Right lobe of liver (tissue), 6 donors: ENCODE results near the gene SFI1. TPM values are rescaled to one million over a fixed set of nuclear protein-coding genes. Genes with fewer than 3 reads are reported as not detected.

Experiments
- ATAC-seq, 4 donors: fragments of 200-7000 bp; cut with Tn5 transposase; one replicate each; pipeline ENCODE4 v1.9.1; 2020; ENCODE audit warnings: mild to moderate bottlenecking in 4 of 4, moderate library complexity in 4 of 4
- DNase-seq, 3 donors: peaks; one replicate each; pipeline ENCODE4 v3.0.0-alpha.2; 2020
- H3K27ac ChIP-seq, 3 donors: fragments of 200-600 bp; one replicate each; pipeline ENCODE4 v1.8.0; 2022
- H3K27me3 ChIP-seq, 2 donors: fragments of 200-600 bp; one replicate each; pipeline ENCODE4 v1.8.0; 2022
- H3K36me3 ChIP-seq, 4 donors: fragments of 200-600 bp; sonication (generic) in 1 of 4; one replicate each; pipeline versions ENCODE4 v1.5.1 to v1.8.0; 2017 to 2022; ENCODE audit warnings: control low read depth in 1 of 4
- H3K4me1 ChIP-seq, 4 donors: fragments of 200-600 bp; sonication (generic) in 1 of 4; one replicate each; pipeline versions ENCODE4 v1.5.1 to v1.8.0; 2017 to 2022; ENCODE audit warnings: control low read depth in 1 of 4
- H3K4me3 ChIP-seq, 3 donors: fragments of 200-600 bp; one replicate each; pipeline ENCODE4 v1.8.0; 2022
- H3K9me3 ChIP-seq, 4 donors: fragments of 200-600 bp; sonication (generic) in 1 of 4; one replicate each; pipeline versions ENCODE4 v1.5.1 to v1.8.0; 2017 to 2022; ENCODE audit warnings: control low read depth in 1 of 4
- POLR2A ChIP-seq: fragments of 450-650 bp; IDR thresholded peaks from one replicate; pipeline ENCODE4 v1.6.1; 2017; ENCODE audit warnings: antibody characterized with exemption, mild to moderate bottlenecking
- WGBS: methylation state at CpG from one replicate; pipeline ENCODE4 v1.1.6; 2018; ENCODE audit warnings: low coverage, low lambda C conversion rate; ENCODE audit not compliant: insufficient coverage; ENCODE audit errors: missing lambda C conversion rate; 5-methylcytosine and 5-hydroxymethylcytosine counted together
- intact Hi-C, 2 donors: fragments of 100-400 bp; cut with DNase I; formaldehyde crosslinking; loops; one replicate each; pipeline versions ENCODE4 v1.11.2 to v1.14.1; 2022
- total RNA-seq, 6 experiments: library from RNA; depleted of rRNA in 2 of 6; stranded (reverse); fragments of >200 nt in 2 of 6; fragmentation: NEBNext Ultra II Directional in 3 of 6; extraction: Animal tissue kit (Norgen Biotek cat#: 25700) in 3 of 6; gene quantifications; one replicate each; pipeline versions ENCODE4 v1.1.0 to v1.2.4, GENCODE V29; 2016 to 2023
- TF ChIP-seq, protein P1 (sequence below), 4 donors: fragments of 200-600 bp in 3 of 4; fragments of 450-650 bp in 1 of 4; IDR thresholded peaks; one replicate each; pipeline versions ENCODE4 v1.5.1 to v1.8.0; 2016 to 2022; ENCODE audit warnings: antibody characterized with exemption in 4 of 4, mild to moderate bottlenecking in 2 of 4
- donor health status: DM: no; HTN: yes; CAD: no.
- donor health status: DM: no; HTN: no; CAD: no.
- donor health status: DM: no; HTN: no; CAD: no.
- donor health status: DM: no; HTN: yes; CAD: no.
- donor health status: DM: no; HTN: yes; CAD: no.

Gene SFI1
- total RNA-seq, 6 experiments from 2014 or later = 7.0 to 14.0 (median 8.7) TPM

GRCh38 chr22:31610611-31611010, 114.3 kb downstream of the SFI1 start:
- Histone ChIP-seq H3K27ac (no peak overlapping the region), H3K4me1 (no peaks in the 10 kb centered on the region), H3K9me3 (no peaks in the 10 kb centered on the region), H3K36me3 (no peaks in the 10 kb centered on the region), H3K27me3 (no peaks in the 10 kb centered on the region), H3K4me3 (no peak overlapping the region)
- WGBS = 67% methylated on average over 1 of the region's 6 CpGs
- no peak for ATAC-seq
- no peak for TF ChIP-seq POLR2A
- TF ChIP-seq, protein P1, sequence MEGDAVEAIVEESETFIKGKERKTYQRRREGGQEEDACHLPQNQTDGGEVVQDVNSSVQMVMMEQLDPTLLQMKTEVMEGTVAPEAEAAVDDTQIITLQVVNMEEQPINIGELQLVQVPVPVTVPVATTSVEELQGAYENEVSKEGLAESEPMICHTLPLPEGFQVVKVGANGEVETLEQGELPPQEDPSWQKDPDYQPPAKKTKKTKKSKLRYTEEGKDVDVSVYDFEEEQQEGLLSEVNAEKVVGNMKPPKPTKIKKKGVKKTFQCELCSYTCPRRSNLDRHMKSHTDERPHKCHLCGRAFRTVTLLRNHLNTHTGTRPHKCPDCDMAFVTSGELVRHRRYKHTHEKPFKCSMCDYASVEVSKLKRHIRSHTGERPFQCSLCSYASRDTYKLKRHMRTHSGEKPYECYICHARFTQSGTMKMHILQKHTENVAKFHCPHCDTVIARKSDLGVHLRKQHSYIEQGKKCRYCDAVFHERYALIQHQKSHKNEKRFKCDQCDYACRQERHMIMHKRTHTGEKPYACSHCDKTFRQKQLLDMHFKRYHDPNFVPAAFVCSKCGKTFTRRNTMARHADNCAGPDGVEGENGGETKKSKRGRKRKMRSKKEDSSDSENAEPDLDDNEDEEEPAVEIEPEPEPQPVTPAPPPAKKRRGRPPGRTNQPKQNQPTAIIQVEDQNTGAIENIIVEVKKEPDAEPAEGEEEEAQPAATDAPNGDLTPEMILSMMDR (IDR thresholded peaks at IDR 0.05) = no peak
- no peak for DNase-seq
- intact Hi-C loops = no loop called here

DNA sequence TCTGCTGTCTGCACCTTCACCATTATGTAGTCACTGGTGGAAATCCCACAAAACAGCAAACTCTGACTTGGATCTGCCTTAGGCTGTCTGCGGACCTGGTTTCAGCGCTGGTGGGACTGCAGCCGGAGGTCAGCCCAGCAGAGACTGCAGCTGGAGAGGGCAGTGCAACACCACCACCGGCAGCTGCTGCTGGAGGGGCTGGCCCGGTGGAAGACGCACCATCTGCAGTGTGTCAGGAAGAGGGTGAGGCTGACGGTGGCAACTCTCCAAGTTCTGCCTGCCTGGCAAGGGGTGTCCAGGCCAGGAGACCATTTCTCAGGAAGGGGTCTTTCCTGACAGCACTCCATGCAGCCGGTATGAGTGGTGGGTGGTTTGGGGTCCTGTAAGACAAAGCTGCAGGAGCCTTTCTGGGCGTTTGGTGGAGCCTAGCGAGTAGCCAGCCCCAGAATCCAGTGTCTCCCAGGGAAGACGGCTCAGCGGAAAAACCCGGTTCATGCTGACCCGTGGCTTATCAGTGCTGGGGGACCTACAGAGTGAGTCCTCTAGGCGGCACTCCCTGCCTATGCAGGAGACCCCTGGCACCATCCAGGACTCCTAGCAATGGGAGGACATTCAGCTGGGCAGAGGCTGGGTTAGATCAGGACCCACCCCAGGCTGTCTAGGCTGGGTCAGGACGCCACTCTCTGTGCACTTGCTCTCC, 114.9 kb downstream of the SFI1 start:
- no peak overlapping the region for H3K4me3 ChIP-seq
- no peaks in the 10 kb centered on the region for H3K36me3 ChIP-seq
- no peak overlapping the region for H3K27ac ChIP-seq
- H3K9me3 ChIP-seq = no peaks in the 10 kb centered on the region
- ATAC-seq = peak in 3 of 4 donors; percentile 15 to 21 (median 16)
- H3K27me3 ChIP-seq = no peaks in the 10 kb centered on the region
- intact Hi-C loops = no loop called here
- no peaks in the 10 kb centered on the region for H3K4me1 ChIP-seq
- DNase-seq = no peak
- WGBS = 60% methylated on average over 2 of the region's 16 CpGs
- TF ChIP-seq, protein P1 (IDR thresholded peaks at IDR 0.05) = no peak
- no peak for TF ChIP-seq POLR2A

DNA sequence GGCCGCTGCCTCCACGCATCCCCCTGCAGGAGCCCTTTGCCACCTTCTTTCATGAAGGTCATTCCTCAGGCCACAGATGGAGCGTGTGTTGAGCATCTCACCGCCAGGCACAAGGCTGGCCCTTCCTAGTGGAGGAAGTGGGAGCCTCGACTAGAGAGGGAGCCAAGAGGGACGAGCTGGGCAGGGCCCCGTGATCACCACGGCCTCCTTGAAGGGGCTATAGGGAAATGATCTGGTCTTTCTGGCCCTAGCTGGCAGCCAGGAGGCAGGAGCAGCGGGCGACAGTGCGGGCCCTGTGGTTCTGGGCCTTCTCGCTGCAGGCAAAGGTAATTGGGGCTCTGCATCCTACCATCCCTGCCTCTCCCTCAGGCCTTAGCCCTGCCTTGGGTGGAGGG, 116.6 kb downstream of the SFI1 start:
- H3K4me1 ChIP-seq = no peaks in the 10 kb centered on the region
- no peak overlapping the region for H3K27ac ChIP-seq
- whole genome bisulfite sequencing = 93% methylated on average over 8 of the region's 12 CpGs
- no peaks in the 10 kb centered on the region for H3K27me3 ChIP-seq
- DNase-seq (no peak), ATAC-seq (no peak)
- H3K36me3 ChIP-seq = peaks cover 0 to 6% (median 1%) of the 10 kb centered on the region in 4 donors
- H3K9me3 ChIP-seq = no peaks in the 10 kb centered on the region
- intact Hi-C loops = no loop called here
- TF ChIP-seq, protein P1 (IDR thresholded peaks at IDR 0.05) = no peak
- no peak for TF ChIP-seq POLR2A
- H3K4me3 ChIP-seq = no peak overlapping the region

DNA sequence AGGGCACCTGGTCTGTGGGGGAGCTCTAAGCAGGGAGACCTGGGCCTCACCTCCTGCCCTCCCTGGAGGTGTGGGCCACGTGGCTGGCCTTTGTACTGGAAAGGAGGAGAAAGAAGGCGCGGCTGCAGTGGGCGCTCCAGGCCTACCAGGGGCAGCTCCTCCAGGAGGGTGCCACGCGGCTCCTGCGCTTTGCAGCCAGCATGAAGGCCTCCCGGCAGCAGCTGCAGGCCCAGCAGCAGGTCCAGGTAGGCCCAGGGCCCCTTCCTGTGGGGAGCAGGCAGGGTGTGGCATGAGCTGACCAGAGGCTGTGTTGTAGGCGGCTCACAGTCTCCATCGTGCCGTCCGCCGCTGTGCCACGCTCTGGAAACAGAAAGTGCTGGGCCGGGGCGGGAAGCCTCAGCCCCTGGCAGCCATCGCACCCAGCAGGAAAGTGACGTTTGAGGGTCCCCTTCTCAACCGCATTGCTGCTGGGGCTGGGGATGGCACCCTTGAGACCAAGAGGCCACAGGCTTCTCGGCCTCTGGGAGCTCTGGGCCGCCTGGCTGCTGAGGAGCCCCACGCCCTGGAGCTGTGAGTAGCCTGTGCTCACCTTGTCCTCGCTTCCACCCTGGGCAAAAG, 117.1 kb downstream of the SFI1 start:
- Histone ChIP-seq H3K27ac (no peak overlapping the region), H3K9me3 (no peaks in the 10 kb centered on the region), H3K27me3 (no peaks in the 10 kb centered on the region), H3K36me3 (peaks cover 0 to 10% (median 1%) of the 10 kb centered on the region in 4 donors), H3K4me3 (no peak overlapping the region), H3K4me1 (no peaks in the 10 kb centered on the region)
- 60% methylated on average over 1 of the region's 23 CpGs for WGBS
- no peak for TF ChIP-seq POLR2A
- TF ChIP-seq, protein P1 (IDR thresholded peaks at IDR 0.05) = no peak
- no peak for ATAC-seq
- peak in 1 of 3 donors; percentile 41 for DNase-seq
- intact Hi-C loops = no loop called here
